ENCODE data around the gene CDK1.

GRCh38 chr10:60818134-60818770, 40.0 kb downstream of the CDK1 start:
- TF ChIP-seq CHD2 (IDR thresholded peaks at IDR 0.05; ENCODE audit: low read length) (no peak), RXRA (IDR thresholded peaks at IDR 0.05; ENCODE audit: insufficient read depth, low read depth, low read length) (no peak), CTCF (IDR thresholded peaks at IDR 0.05; ENCODE audit: control extremely low read depth in 1 of 3, insufficient read depth in 1 of 3, low read depth in 1 of 3, low read length in 3 of 3) (no peak), EP300 (IDR thresholded peaks at IDR 0.05; ENCODE audit: borderline replicate concordance in 1 of 2, low read depth in 2 of 2, low read length in 2 of 2) (no peak), YY1 (IDR thresholded peaks at IDR 0.05; ENCODE audit: low read depth, low read length) (no peak), TAF1 (IDR thresholded peaks at IDR 0.05; ENCODE audit: low read depth, low read length) (no peak), SIRT6 (IDR thresholded peaks at IDR 0.05; ENCODE audit: low read length) (no peak)

All from H1 (cell line).